NB4 (cell line): ENCODE results near the gene NHLRC4.
A peak's percentile ranks its signal among the peaks of the same experiment; 100 is the strongest.

Experiments used
- DNase-seq: peaks from one replicate; pipeline ENCODE4 v3.0.0; 2010; ENCODE audit warnings: low read depth
- H3K4me3 ChIP-seq: one replicate; pipeline ENCODE4 v1.5.1; 2011; ENCODE audit warnings: mild to moderate bottlenecking, low read depth, low read length, moderate library complexity
- CTCF ChIP-seq: IDR thresholded peaks from one replicate; pipeline ENCODE4 v1.5.1; 2012; ENCODE audit warnings: low read depth, low read length
- MAX ChIP-seq: IDR thresholded peaks from 2 replicates; pipeline ENCODE4 v1.6.1; 2011; ENCODE audit warnings: low read depth, low read length
- MYC ChIP-seq: IDR thresholded peaks from 2 replicates; pipeline ENCODE4 v1.6.1; 2011; ENCODE audit warnings: low read depth, low read length
- POLR2A ChIP-seq: IDR thresholded peaks from 2 replicates; pipeline ENCODE4 v1.6.1; 2011; ENCODE audit warnings: mild to moderate bottlenecking; ENCODE audit not compliant: insufficient read length; ENCODE audit errors: extremely low read depth

The NHLRC4 gene, protein sequence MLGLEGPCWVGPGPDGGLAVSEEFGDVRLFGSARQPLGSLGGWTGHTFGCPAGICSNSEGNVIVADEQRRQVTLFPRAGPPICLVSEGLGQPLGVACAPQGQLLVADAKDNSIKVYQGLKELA

DNA sequence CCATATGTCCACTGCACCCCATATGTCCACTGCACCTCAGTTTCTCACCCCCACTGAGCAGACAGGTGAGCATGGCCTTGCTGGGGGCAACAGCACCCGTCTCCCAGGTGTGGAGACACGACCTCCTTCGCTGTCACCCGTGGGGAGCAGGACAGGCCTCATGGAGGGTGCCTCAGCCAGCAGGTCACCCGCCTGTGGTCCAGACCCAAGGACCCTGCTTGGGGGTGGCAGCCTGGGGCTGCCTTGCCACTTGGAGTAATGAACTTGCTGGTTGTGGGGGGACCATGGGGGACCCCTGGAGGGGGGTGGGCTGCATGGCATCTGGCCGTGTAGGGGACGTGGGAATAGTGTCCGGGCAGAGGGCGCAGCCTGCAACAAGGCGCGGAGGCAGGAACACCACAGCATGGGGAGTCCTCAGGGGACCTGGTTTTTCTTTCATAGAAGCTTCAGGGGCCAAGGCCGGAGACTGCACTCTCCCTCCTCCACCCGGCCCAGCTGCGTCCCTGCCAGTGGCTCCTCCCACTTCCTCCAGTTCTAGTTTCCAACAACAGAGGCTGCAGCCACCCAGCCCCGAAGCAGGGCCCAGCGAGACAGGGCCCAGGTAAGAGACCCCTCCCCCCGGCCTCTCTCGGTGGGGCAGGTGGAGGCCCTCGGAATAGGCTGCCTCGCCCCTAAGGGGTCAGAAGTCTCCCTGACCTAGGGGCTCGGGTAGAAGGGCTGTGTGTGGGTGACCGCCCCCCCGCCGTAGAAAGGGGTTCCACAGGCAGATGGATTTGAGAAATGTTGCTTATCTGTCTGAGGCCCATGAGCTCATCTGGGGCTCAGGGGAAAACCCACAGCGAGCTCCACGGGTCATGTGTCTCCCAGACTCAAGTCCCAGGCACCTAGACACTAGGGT lies at the start of gene NHLRC4:
Gene NHLRC4, plus strand, starts transcription at position 531 of the 898 bp plus-strand sequence. CDS start 1,043 bp downstream, outside the sequence.
- H3K4me3 ChIP-seq: no peak within 1 kb of the TSS
- peak; percentile 87 for DNase-seq

DNA sequence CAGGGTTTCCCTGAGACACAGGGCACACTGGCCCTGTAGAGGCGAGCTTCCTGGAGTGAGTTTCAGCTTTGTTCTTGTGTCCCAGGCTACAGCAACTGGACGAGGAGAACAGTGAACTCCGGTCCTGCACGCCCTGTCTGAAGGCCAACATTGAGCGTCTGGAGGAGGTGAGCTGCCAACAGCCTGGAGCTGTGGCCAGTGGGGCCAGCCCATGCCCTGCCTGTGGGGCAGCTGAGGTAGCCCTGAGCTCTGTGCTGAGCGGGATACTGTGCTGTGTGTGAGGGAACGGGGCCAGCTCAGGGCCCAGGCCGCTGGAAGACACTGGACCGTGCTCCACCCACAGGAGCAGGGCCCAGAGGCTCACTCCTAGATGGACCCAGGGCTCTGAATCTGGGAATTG lies 47.9 kb upstream of the NHLRC4 start:
- DNase-seq: no peak
- H3K4me3 ChIP-seq: no peak overlapping the region
- no peak for TF ChIP-seq POLR2A
- no peak for TF ChIP-seq CTCF

More for the DNA sequence above, at the start of gene NHLRC4:
- TF ChIP-seq POLR2A (peak; percentile 36), MYC (peak; percentile 10; the same call in 1 of the 2 replicates), MAX (no peak), CTCF (no peak)

DNA sequence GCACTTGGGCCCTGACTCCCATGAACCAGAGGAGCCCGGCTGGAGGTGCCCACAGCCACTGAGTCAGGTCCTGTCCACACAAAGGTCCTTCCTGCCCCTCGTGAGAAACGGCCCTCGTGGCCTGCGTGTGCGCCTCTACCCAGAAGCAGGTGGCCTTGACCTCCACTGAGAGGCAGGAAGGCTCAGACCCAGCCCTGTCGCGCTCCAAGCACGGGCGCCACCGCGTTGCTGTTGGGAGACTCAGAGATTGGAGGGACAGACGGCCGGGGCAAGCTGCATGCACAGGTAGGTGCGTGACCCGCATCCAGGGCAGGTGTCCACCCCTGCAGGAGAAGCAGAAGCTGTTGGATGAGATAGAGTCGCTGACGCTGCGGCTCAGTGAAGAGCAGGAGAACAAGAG lies 47.4 kb upstream of the NHLRC4 start:
- no peak for DNase-seq
- no peak overlapping the region for H3K4me3 ChIP-seq
- TF ChIP-seq CTCF: no peak
- TF ChIP-seq MYC: no peak
- TF ChIP-seq POLR2A: no peak
- TF ChIP-seq MAX: no peak

DNA sequence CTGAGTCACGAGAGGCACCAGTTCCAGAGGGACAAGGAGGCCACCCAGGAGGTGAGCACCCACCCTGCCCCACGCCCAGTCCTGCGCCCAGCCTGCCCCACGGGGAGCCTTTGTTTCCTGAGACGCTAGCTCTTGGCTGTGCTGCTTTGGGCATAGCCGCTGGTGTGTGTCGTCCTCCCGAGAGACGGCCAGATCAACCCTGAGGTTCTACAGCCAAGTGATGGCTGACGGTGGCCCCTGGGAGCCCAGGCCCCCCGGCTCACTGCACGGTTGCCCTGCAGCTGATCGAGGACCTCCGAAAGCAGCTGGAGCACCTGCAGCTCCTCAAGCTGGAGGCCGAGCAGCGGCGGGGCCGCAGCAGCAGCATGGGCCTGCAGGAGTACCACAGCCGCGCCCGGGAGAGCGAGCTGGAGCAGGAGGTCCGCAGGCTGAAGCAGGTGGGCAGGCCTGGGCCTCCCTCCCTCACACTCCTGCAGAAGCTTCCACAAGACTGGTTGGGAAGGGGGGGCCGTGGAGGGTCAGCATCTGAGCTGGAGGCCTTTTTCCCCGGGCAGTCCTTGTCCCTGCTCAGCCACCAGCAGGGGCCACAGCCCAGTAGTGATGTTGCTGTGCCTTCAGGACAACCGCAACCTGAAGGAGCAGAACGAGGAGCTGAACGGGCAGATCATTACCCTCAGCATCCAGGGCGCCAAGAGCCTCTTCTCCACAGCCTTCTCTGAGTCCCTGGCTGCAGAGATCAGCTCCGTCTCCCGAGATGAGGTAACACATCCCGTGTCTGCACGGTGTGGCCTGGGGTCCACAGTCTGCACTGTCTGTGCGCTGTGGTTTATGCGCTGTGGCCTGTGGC lies 46.7 kb upstream of the NHLRC4 start:
- TF ChIP-seq POLR2A: no peak
- no peak for TF ChIP-seq MYC
- no peak overlapping the region for H3K4me3 ChIP-seq
- DNase-seq: no peak

DNA sequence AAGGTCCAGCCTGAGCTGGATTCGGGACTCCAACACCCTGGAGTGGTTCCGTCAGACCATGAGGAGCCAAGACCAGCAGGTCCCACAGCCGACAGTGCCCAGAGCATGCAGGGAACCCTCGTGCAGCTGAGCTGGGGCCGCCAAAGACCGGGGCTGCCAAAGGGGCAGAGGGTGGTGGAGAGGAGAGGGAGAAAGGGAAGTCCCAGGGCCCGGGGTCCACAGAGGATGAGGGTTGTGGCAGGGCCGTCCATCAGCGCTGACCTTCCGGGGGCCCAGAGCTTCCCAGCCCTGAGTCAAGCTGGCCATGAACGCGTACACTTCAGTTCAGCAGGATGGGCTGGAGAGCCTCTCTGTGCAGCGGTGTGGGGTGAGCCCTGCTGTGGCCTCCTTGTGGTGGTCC lies 46.0 kb upstream of the NHLRC4 start:
- TF ChIP-seq MYC: no peak
- TF ChIP-seq MAX: no peak
- no peak for TF ChIP-seq CTCF
- TF ChIP-seq POLR2A: no peak
- H3K4me3 ChIP-seq: no peak overlapping the region
- DNase-seq: no peak
